H1 (cell line): Measurements from ENCODE around the gene CLEC1B. TPM values are rescaled to one million over a fixed set of nuclear protein-coding genes. Genes with fewer than 3 reads are reported as not detected.

Experiments
- CTCF ChIA-PET: fragments of 300-600 bp; sonication (Branson Sonifier 250); formaldehyde crosslinking; loops from one replicate; lab custom pipeline; 2021; ENCODE audit not compliant: partially characterized antibody; lab: Charles Lee
- POLR2A ChIA-PET: fragments of 300-600 bp; sonication (Branson Sonifier 250); formaldehyde crosslinking; loops from one replicate; lab custom pipeline; 2021; ENCODE audit warnings: inconsistent platforms; ENCODE audit not compliant: partially characterized antibody; lab: Charles Lee
- DNase-seq, 2 experiments: peaks; one replicate each; pipeline versions ENCODE4 v3.0.0 to v3.0.0-alpha.2; 2010 to 2022; ENCODE audit warnings: low spot score in 2 of 2, low read depth in 1 of 2, mixed read lengths in 1 of 2
- FAIRE-seq: peaks from 2 replicates; lab custom pipeline; 2011; peaks lifted over from hg19 to GRCh38; lab: Jason Lieb, UNC
- H2AFZ ChIP-seq: 2 replicates; pipeline ENCODE4 v1.8.1; 2012; ENCODE audit warnings: low read length, inconsistent platforms
- H2AK5ac ChIP-seq: 2 replicates; pipeline ENCODE4 v1.6.1; 2013; ENCODE audit warnings: low read depth, low read length
- H2BK120ac ChIP-seq: replicated peaks from 2 replicates; pipeline ENCODE3; 2013; ENCODE audit warnings: low read depth, low read length, inconsistent platforms
- H2BK12ac ChIP-seq: 2 replicates; pipeline ENCODE4 v1.6.1; 2013; ENCODE audit warnings: low read depth, low read length
- H2BK15ac ChIP-seq: 2 replicates; pipeline ENCODE4 v1.6.1; 2013; ENCODE audit warnings: low read length
- H2BK20ac ChIP-seq: 2 replicates; pipeline ENCODE4 v1.6.1; 2013; ENCODE audit warnings: low read length
- H2BK5ac ChIP-seq: 2 replicates; pipeline ENCODE4 v1.6.1; 2013; ENCODE audit warnings: low read depth, low read length
- H3K14ac ChIP-seq: 2 replicates; pipeline ENCODE4 v1.6.1; 2013; ENCODE audit warnings: inconsistent platforms; ENCODE audit not compliant: insufficient read length
- H3K18ac ChIP-seq: 2 replicates; pipeline ENCODE4 v1.6.1; 2013; ENCODE audit warnings: low read length; ENCODE audit errors: extremely low read depth
- H3K23ac ChIP-seq: 2 replicates; pipeline ENCODE4 v1.6.1; 2013; ENCODE audit warnings: inconsistent platforms; ENCODE audit not compliant: insufficient read length
- H3K23me2 ChIP-seq: 2 replicates; pipeline ENCODE4 v1.6.1; 2013; ENCODE audit warnings: low read depth, low read length
- H3K27ac ChIP-seq: 2 replicates; pipeline ENCODE4 v1.6.1; 2011; ENCODE audit warnings: low read depth, low read length, inconsistent platforms
- H3K27me3 ChIP-seq, 4 experiments: replicated peaks in 1 of 4; 1 replicate in 1 of 4; 2 replicates in 3 of 4; pipeline versions ENCODE4 v1.6.1 to v1.8.1; 2011 to 2013; ENCODE audit warnings: low read length in 3 of 4, mild to moderate bottlenecking in 3 of 4, inconsistent platforms in 2 of 4, mixed read lengths in 2 of 4, moderate library complexity in 1 of 4; ENCODE audit not compliant: control insufficient read depth in 3 of 4, insufficient read depth in 3 of 4; ENCODE audit errors: extremely low read depth in 1 of 4
- H3K36me3 ChIP-seq, 4 experiments: 2 replicates each; pipeline versions ENCODE4 v1.6.1 to v1.8.1; 2011 to 2013; ENCODE audit warnings: mild to moderate bottlenecking in 4 of 4, low read length in 3 of 4, moderate library complexity in 2 of 4, control low read depth in 1 of 4, inconsistent platforms in 1 of 4; ENCODE audit not compliant: insufficient read depth in 4 of 4, control insufficient read depth in 2 of 4
- H3K4ac ChIP-seq: replicated peaks from 2 replicates; pipeline ENCODE3; 2013; ENCODE audit warnings: low read length, low read depth, mixed read lengths, inconsistent platforms; ENCODE audit not compliant: insufficient read length
- H3K4me1 ChIP-seq, 4 experiments: replicated peaks in 1 of 4; 1 replicate in 1 of 4; 2 replicates in 3 of 4; pipeline versions ENCODE4 v1.6.1 to v1.8.1; 2011 to 2013; ENCODE audit warnings: low read length in 3 of 4, inconsistent platforms in 2 of 4, mixed read lengths in 1 of 4; ENCODE audit not compliant: insufficient read depth in 4 of 4, control insufficient read depth in 3 of 4
- H3K4me2 ChIP-seq, 2 experiments: 2 replicates each; pipeline versions ENCODE4 v1.6.1 to v1.8.1; 2011 to 2013; ENCODE audit warnings: low read depth in 2 of 2, low read length in 2 of 2, control low read depth in 1 of 2, inconsistent platforms in 1 of 2, mild to moderate bottlenecking in 1 of 2; ENCODE audit not compliant: insufficient read depth in 1 of 2
- H3K4me3 ChIP-seq, 4 experiments: fragments of 200-600, 300-600 bp in 1 of 4; sonication (generic), shearing (Covaris generic), sonication (Bioruptor Twin) in 1 of 4; 2 replicates each; pipeline versions ENCODE4 v1.5.1 to v1.8.1; 2011 to 2016; ENCODE audit warnings: low read length in 4 of 4, low read depth in 3 of 4, control low read depth in 2 of 4, inconsistent platforms in 2 of 4, mild to moderate bottlenecking in 2 of 4, mixed read lengths in 1 of 4, moderate library complexity in 1 of 4; ENCODE audit not compliant: insufficient read depth in 2 of 4; ENCODE audit errors: extremely low read depth in 1 of 4
- H3K56ac ChIP-seq: replicated peaks from 2 replicates; pipeline ENCODE3; 2013; ENCODE audit warnings: low read depth, mild to moderate bottlenecking, mixed read lengths, low read length, inconsistent platforms; ENCODE audit not compliant: insufficient read length
- H3K79me1 ChIP-seq: 2 replicates; pipeline ENCODE4 v1.6.1; 2013; ENCODE audit warnings: low read depth, low read length, control low read depth
- H3K79me2 ChIP-seq, 2 experiments: 2 replicates each; pipeline versions ENCODE4 v1.6.1 to v1.8.1; 2012 to 2013; ENCODE audit warnings: low read length in 2 of 2, mild to moderate bottlenecking in 2 of 2, inconsistent platforms in 1 of 2; ENCODE audit not compliant: insufficient read depth in 2 of 2, control insufficient read depth in 1 of 2
- H3K9ac ChIP-seq, 4 experiments: replicated peaks in 1 of 4; 1 replicate in 1 of 4; 2 replicates in 3 of 4; pipeline versions ENCODE4 v1.6.1 to v1.8.1; 2011 to 2013; ENCODE audit warnings: low read depth in 3 of 4, low read length in 3 of 4, control low read depth in 2 of 4, mild to moderate bottlenecking in 2 of 4, moderate library complexity in 2 of 4, inconsistent platforms in 1 of 4; ENCODE audit errors: extremely low read depth in 1 of 4
- H3K9me3 ChIP-seq, 2 experiments: 2 replicates each; pipeline versions ENCODE4 v1.6.1 to v1.8.1; 2012 to 2013; ENCODE audit warnings: mild to moderate bottlenecking in 2 of 2, moderate library complexity in 2 of 2, control low read depth in 1 of 2, inconsistent platforms in 1 of 2, low read depth in 1 of 2, low read length in 1 of 2, mixed read lengths in 1 of 2; ENCODE audit not compliant: insufficient read depth in 2 of 2
- H4K20me1 ChIP-seq, 2 experiments: replicated peaks in 1 of 2; 2 replicates each; pipeline versions ENCODE3 to v1.8.1; 2011 to 2013; ENCODE audit warnings: inconsistent platforms in 2 of 2, low read length in 2 of 2, mild to moderate bottlenecking in 1 of 2; ENCODE audit not compliant: insufficient read depth in 2 of 2, control insufficient read depth in 1 of 2
- H4K5ac ChIP-seq: 2 replicates; pipeline ENCODE4 v1.6.1; 2013; ENCODE audit warnings: low read length, low read depth, mixed read lengths, inconsistent platforms; ENCODE audit not compliant: insufficient read length
- H4K8ac ChIP-seq: 2 replicates; pipeline ENCODE4 v1.8.0; 2013; ENCODE audit warnings: mild to moderate bottlenecking, moderate library complexity, low read length, inconsistent platforms; ENCODE audit not compliant: insufficient read depth; ENCODE audit errors: extremely low read depth
- H4K91ac ChIP-seq: replicated peaks from 2 replicates; pipeline ENCODE3; 2013; ENCODE audit warnings: low read length, mixed read lengths, inconsistent platforms; ENCODE audit not compliant: insufficient read length
- CBX8 ChIP-seq: fragments of 300-800, 300-1000 bp; sonication (generic); IDR thresholded peaks from 2 replicates; pipeline ENCODE4 v1.7.1; 2016; ENCODE audit warnings: low read depth, low read length, borderline replicate concordance
- CHD1 ChIP-seq: IDR thresholded peaks from 2 replicates; pipeline ENCODE4 v1.6.1; 2012; ENCODE audit warnings: low read depth, low read length, improper control_type of control experiment
- CTBP2 ChIP-seq: IDR thresholded peaks from 2 replicates; pipeline ENCODE4 v1.7.0; 2011; ENCODE audit warnings: borderline replicate concordance, mild to moderate bottlenecking, moderate library complexity, mixed read lengths, low read length; ENCODE audit not compliant: insufficient read depth, insufficient read length
- EZH2 ChIP-seq: fragments of 200-600 bp; sonication (generic); IDR thresholded peaks from 2 replicates; pipeline ENCODE4 v1.7.1; 2012; ENCODE audit warnings: low read depth, mild to moderate bottlenecking, moderate library complexity, low read length, inconsistent platforms; ENCODE audit not compliant: severe bottlenecking
- JUND ChIP-seq: IDR thresholded peaks from 2 replicates; pipeline ENCODE4 v1.6.1; 2011; ENCODE audit warnings: mild to moderate bottlenecking, improper control_type of control experiment, low read length
- MAX ChIP-seq: IDR thresholded peaks from 2 replicates; pipeline ENCODE4 v1.6.1; 2012; ENCODE audit warnings: inconsistent platforms
- NANOG ChIP-seq: IDR thresholded peaks from 2 replicates; pipeline ENCODE4 v1.6.1; 2011; ENCODE audit warnings: low read length, low read depth, mild to moderate bottlenecking, inconsistent platforms; ENCODE audit not compliant: insufficient read depth, poor library complexity, severe bottlenecking
- PHF8 ChIP-seq: fragments of 200-600 bp; sonication (generic); conservative IDR thresholded peaks from 2 replicates; pipeline ENCODE4 v1.7.1; 2012; ENCODE audit warnings: low read depth, mild to moderate bottlenecking, inconsistent platforms, low read length, moderate library complexity
- RFX5 ChIP-seq: IDR thresholded peaks from 2 replicates; pipeline ENCODE4 v1.6.1; 2011; ENCODE audit warnings: low read depth, low read length, improper control_type of control experiment, borderline replicate concordance
- RXRA ChIP-seq: IDR thresholded peaks from 2 replicates; pipeline ENCODE4 v1.6.1; 2011; ENCODE audit warnings: low read depth, mild to moderate bottlenecking, low read length, moderate library complexity; ENCODE audit not compliant: insufficient read depth
- SAP30 ChIP-seq: fragments of 300-600 bp; sonication (generic); IDR thresholded peaks from 2 replicates; pipeline ENCODE4 v1.7.1; 2012; ENCODE audit warnings: low read length, moderate library complexity, mild to moderate bottlenecking, inconsistent platforms; ENCODE audit not compliant: insufficient read depth, insufficient replicate concordance
- SIN3A ChIP-seq, 2 experiments: IDR thresholded peaks in 1 of 2; conservative IDR thresholded peaks in 1 of 2; 2 replicates each; pipeline ENCODE4 v1.6.1; 2011 to 2012; ENCODE audit warnings: low read length in 2 of 2, improper control_type of control experiment in 1 of 2, low read depth in 1 of 2, mild to moderate bottlenecking in 1 of 2
- SIX5 ChIP-seq: IDR thresholded peaks from 2 replicates; pipeline ENCODE4 v1.6.1; 2011; ENCODE audit warnings: mild to moderate bottlenecking, low read depth, low read length
- ZNF274 ChIP-seq: IDR thresholded peaks from 2 replicates; pipeline ENCODE4 v1.7.0; 2012; ENCODE audit warnings: low read length, borderline replicate concordance; ENCODE audit errors: extremely low read depth
- WGBS, 2 experiments: shearing (Covaris generic) in 1 of 2; methylation state at CpG; one replicate each; pipeline versions ENCODE4 v1.1.6 to v1.1.7; 2013 to 2015; ENCODE audit warnings: low lambda C conversion rate in 2 of 2, mixed read lengths in 2 of 2, inconsistent platforms in 1 of 2, low coverage in 1 of 2, missing lambda C conversion rate in 1 of 2; ENCODE audit not compliant: insufficient replicate concordance in 2 of 2, insufficient coverage in 1 of 2, insufficient read length in 1 of 2; ENCODE audit errors: extremely low coverage in 1 of 2, missing lambda C conversion rate in 1 of 2; 5-methylcytosine and 5-hydroxymethylcytosine counted together
- polyA plus RNA-seq, 7 experiments: library from polyadenylated mRNA; depleted of rRNA in 3 of 7; stranded (reverse) in 5 of 7; unstranded in 2 of 7; fragments of >200 nt in 5 of 7; fragments of 200-250 nt in 2 of 7; gene quantifications; 1 replicate in 5 of 7; 2 replicates in 1 of 7; 4 replicates in 1 of 7; pipeline versions ENCODE4 v1.2.1 to v1.2.3, GENCODE V29; 2011 to 2013; ENCODE audit warnings: missing spikeins in 2 of 7, mixed read lengths in 2 of 7
- total RNA-seq: library from RNA; stranded (reverse); fragmentation: NEBNext Ultra II Directional; extraction: Animal tissue kit (Norgen Biotek cat#: 25700); gene quantifications from 2 replicates; pipeline ENCODE4 v1.2.1, GENCODE V29; 2021

Gene CLEC1B
- total and polyA plus RNA-seq, 2 of the 8 experiments (the other 6 are each of a cell fraction or from before 2014, with no cell fraction given): not detected

- DNase-seq (no peak), FAIRE-seq (no peak)
- no peak overlapping the region for H2BK12ac ChIP-seq
- H3K4me2 ChIP-seq: no peak overlapping the region
- no peak overlapping the region for H3K18ac ChIP-seq
- H2BK5ac ChIP-seq: no peak overlapping the region
- H3K9ac ChIP-seq: no peak overlapping the region
- no peak overlapping the region for H3K4me3 ChIP-seq
- ChIA-PET POLR2A (no interaction called here), CTCF (no interaction called here)
- H4K91ac ChIP-seq: no peak overlapping the region
- no peak overlapping the region for H3K27ac ChIP-seq
- H4K20me1 ChIP-seq: no peaks in the 10 kb centered on the region
- no peak overlapping the region for H3K56ac ChIP-seq
- no peak overlapping the region for H2BK120ac ChIP-seq
- H2AFZ ChIP-seq: no peak overlapping the region
- H2AK5ac ChIP-seq: no peak overlapping the region
- H3K23me2 ChIP-seq: no peaks in the 10 kb centered on the region
- H3K4me1 ChIP-seq: peaks cover 0 to 3% (median 0%) of the 10 kb centered on the region in 4 experiments; a peak in 3 of 7 replicates
- no peak overlapping the region for H4K5ac ChIP-seq
- no peak overlapping the region for H2BK20ac ChIP-seq
- H3K27me3 ChIP-seq: no peaks in the 10 kb centered on the region
- 90% methylated on average over 4 of the region's 4 CpGs; no CpG with 5 or more reads in 1 of the 2 experiments for WGBS, 2 experiments
- H3K36me3 ChIP-seq: no peaks in the 10 kb centered on the region
- no peaks in the 10 kb centered on the region for H3K79me1 ChIP-seq
- H2BK15ac ChIP-seq: no peak overlapping the region
- no peak overlapping the region for H3K23ac ChIP-seq
- H3K9me3 ChIP-seq: no peaks in the 10 kb centered on the region
- H3K4ac ChIP-seq: no peak overlapping the region
- H4K8ac ChIP-seq: no peak overlapping the region
- H3K79me2 ChIP-seq: no peaks in the 10 kb centered on the region
- no peak overlapping the region for H3K14ac ChIP-seq
- TF ChIP-seq CHD1: no peak
- no peak for TF ChIP-seq NANOG
- no peak for TF ChIP-seq EZH2
- TF ChIP-seq ZNF274: no peak
- TF ChIP-seq SAP30: no peak
- no peak for TF ChIP-seq MAX
- TF ChIP-seq RFX5: no peak
- TF ChIP-seq PHF8: no peak
- no peak for TF ChIP-seq CBX8
- no peak for TF ChIP-seq RXRA
- TF ChIP-seq SIX5: no peak
- TF ChIP-seq JUND: no peak
- no peak for TF ChIP-seq CTBP2
- no peak for TF ChIP-seq SIN3A (conservative IDR thresholded peaks at IDR 0.05 in 1 of 2, IDR thresholded peaks at IDR 0.05 in 1 of 2; ENCODE audit: low read depth in 1 of 2, low read length in 2 of 2)
Measured at GRCh38 chr12:10015450-10015849, 16.5 kb upstream of the CLEC1B start.
